ENCODE data around the gene BCL7A.
"Not testable (repeated sequence)": the region's sequence is repeated elsewhere in the genome, so short reads cannot be mapped to it uniquely, and the experiment has no call there.

The BCL7A gene

DNA sequence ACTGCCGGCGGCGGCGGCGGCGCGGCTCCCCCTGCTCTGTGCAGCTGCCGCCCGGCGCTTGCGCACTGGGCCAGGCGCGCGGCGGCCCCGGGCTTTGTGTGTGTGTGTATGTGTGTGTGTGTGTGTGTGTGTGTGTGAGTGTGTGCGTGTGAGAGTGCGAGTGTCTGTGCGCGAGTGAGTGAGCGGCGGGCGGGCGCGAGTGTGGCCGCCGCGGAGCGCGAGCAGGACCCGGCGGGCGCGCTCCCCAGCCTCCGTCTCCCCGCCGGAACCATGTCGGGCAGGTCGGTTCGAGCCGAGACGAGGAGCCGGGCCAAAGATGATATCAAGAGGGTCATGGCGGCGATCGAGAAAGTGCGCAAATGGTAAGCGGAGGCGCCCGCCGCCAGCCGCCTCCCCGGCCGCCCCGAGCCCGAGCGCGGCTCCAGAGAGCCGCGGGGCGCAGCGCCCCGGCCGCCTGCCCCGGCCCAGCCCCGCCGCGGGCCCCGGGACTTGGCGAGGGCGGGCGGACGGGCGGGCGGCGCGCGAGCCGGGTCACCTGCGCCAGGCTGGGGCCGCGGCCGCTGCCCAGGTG is at the start of gene BCL7A:
Gene BCL7A, plus strand, starts transcription at position 63 of the 571 bp plus-strand sequence. Its CDS starts 208 bp downstream, at position 271.
- peak in 1 of 2 donors; percentile 37 for DNase-seq (ENCODE audit: low read depth in 1 of 2, low spot score in 1 of 2)

DNA sequence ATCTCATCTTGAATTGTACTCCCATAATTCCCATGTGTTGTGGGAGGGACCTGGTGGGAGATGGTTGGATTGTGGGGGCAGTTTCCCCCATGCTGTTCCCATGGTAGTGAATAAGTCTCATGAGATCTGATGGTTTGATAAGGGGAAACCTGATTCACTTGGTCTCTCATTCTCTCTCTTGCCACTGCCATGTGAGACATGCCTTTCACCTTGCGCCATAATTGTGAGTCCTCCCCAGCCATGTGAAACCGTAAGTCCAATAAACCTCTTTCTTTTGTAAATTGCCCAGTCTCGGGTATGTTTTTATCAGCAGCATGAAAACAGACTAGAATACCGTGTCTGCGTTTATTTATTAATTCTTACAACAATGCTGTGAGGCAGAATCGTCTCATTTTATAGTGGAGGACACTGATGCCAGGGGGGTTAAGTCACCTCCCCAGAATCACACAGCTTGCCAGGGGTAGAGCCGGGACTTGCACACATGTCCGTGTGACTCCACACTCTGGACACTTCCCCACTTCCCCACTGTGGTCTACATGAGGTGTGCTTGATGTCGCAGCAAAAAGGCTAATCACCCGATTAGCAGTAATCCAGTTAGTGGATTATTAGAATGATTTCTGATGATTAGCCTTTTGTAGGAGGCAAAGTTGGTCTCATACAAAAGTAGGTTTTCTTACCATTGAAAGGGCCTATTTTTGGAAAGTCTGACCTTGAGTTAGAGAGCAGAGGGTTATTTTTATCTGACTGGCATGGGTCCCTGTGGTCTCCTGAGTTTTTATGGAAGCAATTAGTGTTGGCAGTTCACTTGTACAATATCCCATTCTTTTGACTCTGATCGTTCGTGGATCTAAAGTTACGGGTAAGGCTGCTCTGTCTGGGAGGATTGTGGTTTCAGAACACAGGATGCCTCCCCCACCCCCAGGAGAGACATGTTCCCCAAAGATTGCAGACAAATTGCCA is 47.4 kb upstream of the BCL7A start:
- DNase-seq (ENCODE audit: low read depth in 1 of 2, low spot score in 1 of 2), result no peak

DNA sequence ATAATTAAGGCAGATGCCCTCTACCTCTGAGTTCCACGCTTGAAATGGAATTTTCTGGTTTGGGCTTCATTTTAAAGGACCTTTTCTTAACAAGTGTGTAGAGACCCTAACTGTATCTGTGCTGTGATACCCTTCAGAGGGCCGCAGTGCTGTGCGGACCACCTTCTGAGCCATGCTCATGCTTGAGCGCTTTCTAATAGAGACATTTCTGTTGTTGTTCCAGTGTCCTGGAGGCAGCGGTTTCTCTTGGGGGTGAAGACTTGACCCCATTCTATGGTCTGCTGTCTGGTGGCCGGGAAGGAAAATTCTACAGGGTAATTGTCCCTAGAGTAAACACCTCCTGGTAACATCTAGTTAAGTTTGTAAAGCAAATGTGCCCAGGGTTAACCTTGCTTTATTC is 46.7 kb upstream of the BCL7A start:
- no peak for DNase-seq (ENCODE audit: low read depth in 1 of 2, low spot score in 1 of 2)

DNA sequence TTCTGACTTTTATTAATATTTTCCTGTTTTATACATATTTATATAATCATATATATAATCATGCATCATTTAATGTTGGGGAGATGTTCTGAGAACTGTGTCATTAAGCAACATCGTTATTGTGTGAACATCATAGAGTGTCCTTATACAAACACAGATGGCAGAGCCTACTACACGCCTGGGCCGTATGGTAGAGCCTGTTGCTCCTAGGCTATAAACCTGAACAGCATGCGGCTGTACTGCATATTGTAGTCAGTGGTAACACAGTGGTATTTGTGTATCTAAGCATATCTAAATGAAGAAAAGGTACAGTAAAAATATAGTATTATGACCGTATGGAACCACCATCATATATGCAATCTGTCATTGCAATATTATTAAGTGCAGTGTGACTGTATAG is 44.7 kb upstream of the BCL7A start:
- no peak for DNase-seq (ENCODE audit: low read depth in 1 of 2, low spot score in 1 of 2)

DNA sequence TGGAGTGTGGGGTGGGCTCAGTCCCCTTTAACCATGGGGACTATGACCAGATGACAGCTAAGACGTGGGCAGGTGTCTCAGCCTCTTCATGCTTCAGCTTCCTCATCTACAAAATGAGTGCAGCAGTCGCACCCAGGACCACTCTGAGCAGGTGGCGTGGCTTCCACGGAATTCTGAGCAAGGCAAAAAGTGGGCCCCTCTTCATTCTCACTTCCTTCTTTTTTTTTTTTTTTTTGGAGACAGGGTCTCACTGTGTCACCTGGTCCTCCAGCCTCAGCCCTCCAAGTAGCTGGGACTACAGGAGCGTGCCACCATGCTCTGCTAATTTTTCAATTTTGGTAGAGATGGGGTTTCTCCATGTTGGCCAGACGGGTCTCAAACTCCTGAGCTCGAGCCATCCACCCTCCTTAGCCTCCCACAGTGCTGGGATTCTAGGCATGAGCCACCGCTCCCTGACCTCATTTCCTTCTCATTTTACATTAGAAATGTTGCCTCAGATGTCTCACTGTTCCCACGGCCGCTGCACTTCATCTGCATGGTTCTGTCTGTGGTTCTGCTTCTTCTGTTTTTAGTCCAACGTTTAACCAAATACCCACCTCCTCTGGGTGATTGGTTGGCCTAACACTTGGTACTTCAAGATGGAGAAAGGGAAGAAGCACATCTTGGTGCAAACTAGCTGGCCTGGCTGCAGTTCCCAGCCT is 41.3 kb upstream of the BCL7A start:
- DNase-seq (ENCODE audit: low read depth in 1 of 2, low spot score in 1 of 2), result no peak

DNA sequence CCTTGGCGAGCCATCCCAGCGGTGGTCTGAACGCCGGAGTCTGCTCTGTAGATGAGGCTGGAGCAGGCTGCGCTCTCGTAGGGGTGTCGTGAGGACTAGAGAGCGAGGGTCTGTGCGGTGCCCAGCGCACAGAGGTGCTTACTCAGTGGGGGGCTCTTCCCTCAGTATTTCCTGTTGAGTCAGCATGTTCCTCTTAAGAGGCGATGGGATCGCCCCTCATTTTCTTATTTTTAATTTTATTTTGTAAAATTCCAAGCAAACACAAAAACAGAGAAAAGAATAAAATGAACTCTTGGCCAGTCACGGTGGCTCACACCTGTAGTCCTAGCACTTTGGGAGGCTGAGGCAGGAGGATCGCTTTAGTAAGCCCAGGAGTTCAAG is 40.8 kb upstream of the BCL7A start:
- DNase-seq (ENCODE audit: low read depth in 1 of 2, low spot score in 1 of 2), result no peak

DNA sequence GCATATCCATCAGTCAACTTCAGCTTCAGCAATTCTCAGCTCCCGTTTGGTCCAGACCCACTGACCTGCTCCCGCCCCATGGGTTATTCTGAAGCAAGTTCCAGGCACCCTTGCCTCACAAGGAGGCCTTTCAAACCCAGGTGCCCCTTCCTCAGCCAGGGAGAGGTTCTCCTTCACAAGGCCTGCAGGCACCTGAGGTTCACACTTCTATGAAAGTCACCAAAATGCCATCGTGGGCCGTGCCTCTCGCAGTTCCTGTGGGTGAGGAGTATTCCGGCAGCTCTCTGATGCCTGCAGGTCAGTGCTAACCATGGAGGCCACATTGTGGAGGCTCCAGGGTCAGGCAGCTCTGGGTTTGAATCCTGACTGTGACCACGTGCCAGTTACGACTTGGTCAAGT is 40.2 kb upstream of the BCL7A start:
- DNase-seq (ENCODE audit: low read depth in 1 of 2, low spot score in 1 of 2), result no peak

DNA sequence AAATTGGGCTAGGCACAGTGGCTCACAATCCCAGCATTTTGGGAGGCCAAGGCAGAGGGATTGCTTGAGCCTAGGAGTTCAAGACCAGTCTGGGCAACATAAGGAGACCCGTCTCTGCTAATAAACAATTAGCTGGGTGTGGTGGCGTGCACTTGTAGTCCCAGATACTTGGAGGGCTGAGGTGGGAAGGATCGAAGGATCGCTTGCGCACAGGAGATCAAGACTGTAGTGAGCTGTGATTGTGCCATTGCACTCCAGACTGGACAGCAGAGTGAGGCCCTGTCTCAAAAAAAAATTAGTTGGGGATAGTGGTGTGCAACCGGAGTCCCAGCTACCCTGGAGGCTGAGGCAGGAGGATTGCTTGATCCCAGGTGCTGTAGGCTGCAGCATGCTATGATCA is 38.7 kb upstream of the BCL7A start:
- DNase-seq (ENCODE audit: low read depth in 1 of 2, low spot score in 1 of 2), result no peak

DNA sequence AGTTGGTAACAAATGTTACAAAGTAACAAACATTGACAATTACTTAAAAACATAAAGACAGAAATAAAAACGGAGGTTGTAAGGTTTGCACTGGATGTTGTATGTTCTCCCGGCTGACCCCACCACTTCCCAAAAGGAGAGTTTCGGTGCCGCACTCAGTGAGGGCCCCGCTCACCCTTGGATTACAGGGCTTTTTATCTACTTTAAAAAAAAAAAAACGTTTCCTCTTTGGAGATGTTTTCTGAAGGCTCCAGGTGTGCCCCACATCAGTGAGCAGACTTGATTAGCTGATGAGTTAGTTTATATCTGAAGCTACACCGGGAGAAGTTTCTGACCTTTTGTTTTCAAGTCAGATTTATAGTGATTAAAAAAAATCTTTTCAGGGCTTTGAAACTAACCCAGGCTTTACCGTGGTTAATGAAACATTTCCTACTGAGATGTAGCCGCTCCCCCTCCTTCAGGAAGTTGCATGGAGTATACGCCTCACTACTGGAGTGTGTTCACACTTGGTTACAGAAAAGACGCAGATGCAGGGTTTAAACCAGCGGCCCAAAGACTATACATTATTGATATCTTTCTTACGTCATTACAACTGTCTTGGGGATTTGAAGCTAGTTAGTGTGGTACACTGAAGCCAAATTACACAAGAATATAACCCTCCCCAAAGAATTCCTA is 38.0 kb upstream of the BCL7A start:
- DNase-seq (ENCODE audit: low read depth in 1 of 2, low spot score in 1 of 2), result no peak

DNA sequence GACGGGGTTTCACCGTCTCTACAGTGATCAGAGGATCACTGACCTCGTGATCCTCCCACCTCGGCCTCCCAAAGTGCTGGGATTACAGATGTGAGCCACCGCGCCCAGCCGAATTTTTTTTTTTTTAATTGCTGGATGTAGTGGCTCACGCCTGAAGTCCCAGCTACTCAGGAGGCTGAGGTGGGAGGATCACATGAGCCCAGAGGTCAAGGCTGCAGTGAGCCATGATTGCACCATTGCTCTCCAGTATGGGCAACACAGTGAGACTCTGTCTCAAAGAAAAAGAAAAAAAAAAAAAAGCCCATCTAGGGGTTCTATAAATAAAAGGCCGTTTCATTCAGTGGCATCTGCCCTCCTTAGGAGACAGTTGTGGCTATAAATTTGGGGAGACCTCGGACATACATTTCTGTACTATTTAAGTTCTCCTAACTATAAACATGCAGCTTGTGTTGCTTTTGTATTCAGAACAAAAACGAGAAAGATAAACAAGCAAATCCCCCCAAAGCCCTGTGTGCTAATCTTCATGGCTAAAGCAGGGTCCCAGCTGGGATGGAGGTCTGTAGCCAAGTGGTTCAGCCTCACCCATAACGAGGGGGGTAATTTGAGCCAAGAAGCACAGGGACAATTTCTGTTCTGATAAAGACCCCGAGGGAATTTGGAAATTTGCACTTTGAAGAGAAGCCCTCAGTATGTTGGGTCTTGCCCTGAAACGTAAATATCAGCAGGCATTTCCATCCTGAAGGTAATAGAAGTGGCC is 35.0 kb upstream of the BCL7A start:
- DNase-seq (ENCODE audit: low read depth in 1 of 2, low spot score in 1 of 2), result no peak

DNA sequence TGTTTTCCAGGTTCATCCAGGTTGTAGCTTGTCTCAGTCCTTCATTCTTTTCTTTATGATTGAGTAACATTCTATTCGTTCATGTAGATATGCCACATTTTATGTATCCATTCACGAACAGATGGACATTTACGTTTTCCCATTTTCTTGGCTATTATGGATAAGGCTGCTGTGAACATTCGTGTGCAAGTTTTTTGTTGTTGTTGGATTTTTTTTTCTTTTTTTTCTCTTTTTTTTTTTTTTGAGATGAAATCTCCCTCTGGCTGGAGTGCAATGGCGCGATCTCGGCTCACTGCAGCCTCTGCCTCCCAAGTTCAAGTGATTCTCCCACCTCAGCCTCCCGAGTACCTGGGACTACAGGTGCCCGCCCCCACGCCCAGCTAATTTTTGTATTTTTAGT is 33.2 kb upstream of the BCL7A start:
- DNase-seq (ENCODE audit: low read depth in 1 of 2, low spot score in 1 of 2), result not testable (repeated sequence)

DNA sequence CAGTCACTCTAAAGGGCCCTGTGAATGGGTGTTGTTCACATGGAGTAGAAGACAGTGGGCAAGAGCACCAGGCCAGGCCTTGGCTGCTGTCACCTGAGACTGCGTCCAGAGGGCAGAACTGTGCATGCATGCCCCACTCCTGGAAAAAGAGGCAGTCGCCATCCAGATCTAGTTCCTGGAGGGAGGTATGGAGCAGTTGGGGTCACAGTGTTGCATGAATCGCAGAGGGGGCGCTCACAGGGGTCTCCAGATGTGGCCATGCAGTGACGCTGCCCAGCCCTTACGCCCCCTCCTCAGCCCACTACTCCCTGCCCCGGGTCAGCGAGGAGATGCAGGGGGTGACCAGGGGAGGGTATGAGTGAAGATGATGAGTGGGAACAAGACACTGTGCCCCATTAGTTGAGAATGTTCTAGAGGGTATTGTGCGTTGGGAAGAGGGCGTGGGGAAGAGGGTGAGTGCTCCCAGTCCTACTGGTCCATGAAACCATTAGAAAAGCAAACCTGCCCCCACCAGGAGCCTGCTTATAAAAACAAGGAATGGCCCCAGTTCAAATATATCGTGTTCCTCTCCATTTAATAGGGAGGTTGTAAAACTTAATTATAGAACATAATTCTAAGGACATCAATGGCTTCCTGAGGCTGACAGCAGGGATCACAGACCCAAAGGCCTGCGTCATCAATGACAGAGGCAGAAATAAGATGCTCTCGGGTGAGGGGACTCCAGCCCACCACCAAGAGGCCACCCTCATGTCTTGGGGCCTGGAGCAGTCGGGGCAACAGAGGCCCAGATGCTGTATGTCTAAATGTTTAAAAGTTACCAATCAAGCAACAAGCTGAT is 32.2 kb upstream of the BCL7A start:
- no peak for DNase-seq (ENCODE audit: low read depth in 1 of 2, low spot score in 1 of 2)

DNA sequence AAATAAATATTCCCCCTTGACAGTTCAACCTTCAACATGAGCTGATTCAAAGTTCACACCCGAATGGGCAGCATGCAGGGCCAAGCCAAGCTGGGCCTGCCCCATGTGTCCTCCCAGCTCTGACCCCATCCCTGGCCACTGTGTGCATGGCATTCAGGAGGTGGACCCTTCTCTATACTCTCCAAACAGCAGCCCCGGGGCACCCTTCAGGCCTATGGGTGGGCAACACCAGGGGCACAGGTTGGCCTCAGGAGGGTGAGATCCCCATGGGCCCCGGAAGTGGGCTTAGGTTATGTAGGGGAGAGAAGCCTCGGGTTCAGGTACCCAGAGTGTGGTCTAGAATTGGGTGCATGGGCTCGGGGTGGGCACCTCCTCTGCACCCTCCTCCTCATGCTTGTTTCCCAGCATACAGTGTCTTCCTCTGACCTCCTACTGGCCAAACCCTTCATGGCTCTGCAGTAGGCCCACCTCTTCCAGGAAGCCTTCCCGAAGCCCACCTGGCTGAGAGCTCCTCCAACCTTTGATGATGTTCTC is 31.5 kb upstream of the BCL7A start:
- DNase-seq (ENCODE audit: low read depth in 1 of 2, low spot score in 1 of 2), result no peak

DNA sequence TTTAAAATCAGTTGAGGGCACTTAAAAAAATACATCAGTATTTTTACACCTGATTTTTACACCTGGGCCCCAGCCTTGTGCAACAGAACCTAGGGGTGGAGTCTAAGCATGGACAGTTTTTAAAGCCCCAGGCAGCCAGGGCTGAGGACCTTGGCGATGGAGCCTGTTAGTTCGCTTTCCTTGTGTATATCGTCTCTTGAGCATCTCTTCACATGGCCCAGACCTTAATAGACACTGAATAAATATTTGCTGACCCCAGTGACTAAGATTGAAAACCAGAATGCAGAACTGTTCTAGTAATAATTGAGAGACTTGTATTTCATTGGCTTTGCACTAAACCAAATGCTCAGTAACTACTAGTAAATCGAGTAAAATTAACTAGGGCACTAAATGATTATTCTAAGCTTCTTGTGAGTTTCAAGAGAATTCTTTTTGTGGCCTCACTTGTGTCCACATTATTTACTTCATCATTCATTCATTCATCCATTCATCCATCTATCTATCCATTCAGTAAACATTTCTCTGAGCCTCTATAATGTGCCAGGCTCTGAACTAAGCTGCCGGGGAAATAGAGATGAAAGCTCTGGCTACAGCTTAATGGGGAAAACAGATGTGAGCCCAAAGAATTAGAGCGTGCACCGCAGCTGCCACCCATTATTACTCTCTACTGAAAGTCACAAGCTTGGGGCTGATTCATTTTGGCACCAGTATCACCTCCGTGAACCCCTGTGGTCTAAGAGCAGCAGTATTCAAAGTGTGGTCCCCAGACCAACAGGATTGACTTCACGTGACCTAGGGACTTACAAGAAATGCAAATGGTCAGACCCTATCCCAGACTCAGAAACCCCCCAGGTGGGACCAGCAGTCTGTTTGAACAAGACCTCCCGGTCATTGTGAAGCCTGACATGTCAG is 30.7 kb upstream of the BCL7A start:
- DNase-seq (ENCODE audit: low read depth in 1 of 2, low spot score in 1 of 2), result no peak

DNA sequence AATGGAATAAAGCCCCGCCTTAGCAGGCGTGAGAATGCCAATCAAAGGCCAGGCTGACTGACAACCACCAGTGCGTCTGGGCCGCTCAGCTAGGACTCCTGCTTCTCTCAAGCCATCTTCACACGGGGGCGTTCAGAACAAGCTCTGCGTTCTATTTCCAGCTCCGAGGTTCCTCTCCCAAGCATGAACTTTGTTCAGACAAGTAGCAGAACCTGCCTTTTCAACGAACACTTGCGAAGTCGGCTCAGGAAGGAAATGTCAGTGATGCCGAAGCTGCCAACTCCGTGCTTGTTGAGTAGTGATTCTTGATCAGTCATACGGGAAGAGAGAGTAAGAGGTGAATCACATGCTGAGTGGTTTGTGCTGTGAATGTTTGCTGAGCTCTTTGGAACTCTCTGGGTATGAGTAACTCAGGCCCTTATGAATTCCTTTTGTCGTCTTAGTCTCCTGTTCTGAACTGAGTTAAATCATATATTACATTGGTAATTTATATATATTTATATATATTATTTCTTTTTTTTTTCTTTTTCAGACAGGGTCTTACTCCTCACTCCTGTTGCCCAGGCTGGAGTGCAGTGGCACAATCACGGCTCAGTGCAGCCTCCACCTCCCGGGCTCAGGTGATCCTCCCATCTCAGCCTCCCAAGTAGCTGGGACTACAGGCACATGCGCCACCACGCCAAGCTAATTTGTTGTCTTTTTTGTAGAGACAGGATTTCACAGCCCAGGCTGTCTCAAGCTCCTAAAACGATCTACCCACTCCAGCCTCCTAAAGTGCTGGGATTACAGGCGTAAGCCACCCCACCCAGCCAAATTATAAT is 29.4 kb upstream of the BCL7A start:
- peak in 1 of 2 donors; percentile 23 for DNase-seq (ENCODE audit: low read depth in 1 of 2, low spot score in 1 of 2)

DNA sequence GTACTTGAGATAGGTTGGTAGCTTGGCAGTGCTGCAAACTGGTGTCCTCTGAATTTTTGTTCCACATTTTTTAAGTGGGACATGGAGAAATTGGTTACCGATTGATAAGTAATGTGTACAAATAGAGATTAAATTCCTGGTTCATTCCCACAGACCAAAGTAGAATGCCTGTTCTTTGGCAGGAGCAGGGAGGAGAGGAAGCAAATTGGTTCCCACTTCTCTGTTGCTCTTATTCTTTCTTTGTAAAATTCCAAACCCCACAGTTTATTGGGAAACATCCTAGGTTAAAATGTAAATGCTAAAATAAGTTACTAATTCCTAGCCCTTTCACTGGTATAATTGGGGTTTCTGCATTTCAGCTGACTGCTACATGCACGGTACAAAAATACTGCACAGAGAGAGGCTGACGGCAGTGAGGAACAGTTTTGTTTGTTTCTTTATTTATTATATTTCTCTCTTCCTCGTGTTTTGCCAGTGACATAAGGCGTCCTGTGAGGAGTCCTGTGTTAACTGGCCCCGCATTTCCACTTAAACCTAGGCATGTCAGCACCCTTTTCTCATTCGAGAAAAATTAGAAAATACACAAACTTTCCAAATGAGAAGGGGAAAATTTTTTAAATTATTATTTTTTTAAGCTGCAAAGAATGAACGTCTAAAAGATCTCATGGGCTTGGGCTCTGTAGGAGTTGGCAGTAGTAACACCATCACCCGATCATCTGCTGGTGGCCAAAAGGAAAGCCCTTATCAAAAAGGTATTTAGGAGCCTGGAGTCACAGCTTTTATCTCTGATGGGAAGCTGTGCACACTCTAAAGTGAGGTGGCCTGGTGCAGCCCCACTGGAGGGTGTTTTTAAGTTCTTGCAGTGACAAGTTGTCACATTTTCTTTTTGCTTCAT is 25.4 kb upstream of the BCL7A start:
- no peak for DNase-seq (ENCODE audit: low read depth in 1 of 2, low spot score in 1 of 2)
